Common myeloid progenitor, CD34-positive (primary cell): ENCODE measurements around the gene COP1.

Source experiments
- CTCF ChIA-PET: fragments of 350-600 bp; sonication (Branson Sonifier 250); formaldehyde crosslinking; loops from one replicate; lab custom pipeline; 2021; ENCODE audit warnings: antibody characterized with exemption; lab: Charles Lee
- POLR2A ChIA-PET: fragments of 350-600 bp; sonication (Branson Sonifier 250); formaldehyde crosslinking; loops from one replicate; lab custom pipeline; 2021; ENCODE audit warnings: antibody characterized with exemption; lab: Charles Lee
- DNase-seq, 3 donors: peaks; one replicate each; pipeline versions ENCODE4 v3.0.0 to v3.0.0-alpha.2; 2013
- H3K27ac ChIP-seq, 2 experiments: 1 replicate in 1 of 2; 2 replicates in 1 of 2; pipeline ENCODE4 v1.7.0; 2013; ENCODE audit warnings: inconsistent platforms in 2 of 2, low read length in 2 of 2, mild to moderate bottlenecking in 2 of 2, low read depth in 1 of 2, moderate library complexity in 1 of 2; ENCODE audit not compliant: severe bottlenecking in 2 of 2, insufficient read depth in 1 of 2, poor library complexity in 1 of 2
- H3K27me3 ChIP-seq, 5 experiments: replicated peaks in 2 of 5; 1 replicate in 3 of 5; 2 replicates in 2 of 5; pipeline versions ENCODE4 v1.6.1 to v1.7.0; 2013; ENCODE audit warnings: low read length in 4 of 5, mild to moderate bottlenecking in 2 of 5, moderate library complexity in 2 of 5, inconsistent platforms in 1 of 5; ENCODE audit not compliant: insufficient read depth in 5 of 5, control insufficient read depth in 4 of 5
- H3K36me3 ChIP-seq, 4 experiments: 1 replicate in 2 of 4; 2 replicates in 2 of 4; pipeline versions ENCODE4 v1.6.1 to v1.7.0; 2013; ENCODE audit warnings: low read length in 3 of 4, control low read depth in 1 of 4, mild to moderate bottlenecking in 1 of 4; ENCODE audit not compliant: control insufficient read depth in 4 of 4, insufficient read depth in 4 of 4
- H3K4me1 ChIP-seq, 4 experiments: 1 replicate in 3 of 4; 2 replicates in 1 of 4; pipeline versions ENCODE4 v1.6.1 to v1.7.1; 2013; ENCODE audit warnings: low read length in 3 of 4, mild to moderate bottlenecking in 3 of 4, control low read depth in 1 of 4, inconsistent platforms in 1 of 4, moderate library complexity in 1 of 4; ENCODE audit not compliant: control insufficient read depth in 4 of 4, insufficient read depth in 4 of 4; ENCODE audit errors: control extremely low read depth in 1 of 4
- H3K4me3 ChIP-seq, 7 experiments: 1 replicate in 4 of 7; 2 replicates in 3 of 7; pipeline versions ENCODE4 v1.5.1 to v1.7.0; 2013; ENCODE audit warnings: mild to moderate bottlenecking in 7 of 7, low read length in 6 of 7, moderate library complexity in 6 of 7, inconsistent platforms in 2 of 7, low read depth in 2 of 7, control low read depth in 1 of 7; ENCODE audit not compliant: insufficient read depth in 4 of 7, control insufficient read depth in 1 of 7; ENCODE audit errors: extremely low read depth in 1 of 7
- H3K9me3 ChIP-seq, 5 experiments: 1 replicate in 4 of 5; 2 replicates in 1 of 5; pipeline versions ENCODE4 v1.6.1 to v1.7.1; 2013; ENCODE audit warnings: low read length in 4 of 5, mild to moderate bottlenecking in 2 of 5, inconsistent platforms in 1 of 5, low read depth in 1 of 5, moderate library complexity in 1 of 5; ENCODE audit not compliant: control insufficient read depth in 4 of 5, insufficient read depth in 2 of 5; ENCODE audit errors: control extremely low read depth in 1 of 5
- WGBS: methylation state at CpG from one replicate; pipeline ENCODE4 v1.1.5; 2013; ENCODE audit not compliant: insufficient coverage; 5-methylcytosine and 5-hydroxymethylcytosine counted together

Gene COP1

DNA sequence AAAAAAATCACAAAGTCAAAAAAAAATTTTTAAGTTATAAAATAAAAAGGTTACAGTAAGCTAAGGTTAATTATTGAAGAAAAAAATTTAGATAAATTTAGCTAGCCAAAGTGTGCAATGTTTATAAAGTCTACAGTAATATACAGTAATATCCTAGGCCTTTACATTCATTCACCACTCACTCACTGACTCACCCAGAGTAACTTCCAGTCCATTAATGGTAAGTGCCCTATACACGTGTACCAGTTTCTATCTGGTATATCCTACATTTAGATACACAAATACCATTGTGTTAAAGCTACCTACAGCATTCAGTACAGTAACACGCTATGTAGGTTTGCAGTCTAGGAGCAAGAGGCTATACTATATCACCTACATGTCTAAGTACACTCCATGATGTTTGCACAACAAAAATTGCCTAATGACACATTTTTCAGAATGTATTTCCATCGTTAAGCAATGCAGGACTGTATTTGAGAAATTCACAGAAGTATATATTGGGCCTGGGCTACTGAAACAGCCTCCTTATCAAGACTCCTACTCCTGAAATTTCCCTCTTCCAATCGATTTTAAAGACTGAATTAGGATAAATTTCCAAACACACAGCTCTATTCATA is 155.1 kb downstream of the COP1 start:
- no peaks in the 10 kb centered on the region for H3K4me1 ChIP-seq
- H3K9me3 ChIP-seq: no peaks in the 10 kb centered on the region
- 100% methylated on average over 4 of the region's 4 CpGs for WGBS
- no peaks in the 10 kb centered on the region for H3K36me3 ChIP-seq
- no peak for DNase-seq
- no peak overlapping the region for H3K27ac ChIP-seq
- CTCF ChIA-PET: no interaction called here
- POLR2A ChIA-PET: no interaction called here
- no peaks in the 10 kb centered on the region for H3K27me3 ChIP-seq
- no peak overlapping the region for H3K4me3 ChIP-seq

DNA sequence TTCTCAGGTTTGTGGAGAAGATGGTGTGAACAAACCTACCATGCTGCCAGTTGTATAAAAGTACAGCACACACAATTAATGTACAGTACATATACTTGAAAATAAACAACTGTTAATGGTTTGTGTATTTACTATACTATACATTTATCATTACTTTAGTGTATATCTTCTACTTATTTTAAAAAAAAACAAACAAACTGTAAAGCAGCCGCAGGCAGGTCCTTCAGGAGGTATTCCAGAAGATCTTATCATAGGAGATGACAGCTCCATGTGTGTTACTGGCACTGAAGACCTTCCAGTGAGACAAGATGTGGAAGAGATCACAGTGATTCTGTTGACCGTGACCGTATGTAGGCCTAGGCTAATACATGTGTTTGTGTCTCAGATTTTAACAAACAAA is 155.7 kb downstream of the COP1 start:
- H3K27ac ChIP-seq: no peak overlapping the region
- H3K4me3 ChIP-seq: no peak overlapping the region
- H3K4me1 ChIP-seq: no peaks in the 10 kb centered on the region
- H3K27me3 ChIP-seq: no peaks in the 10 kb centered on the region
- CTCF ChIA-PET: no interaction called here
- H3K36me3 ChIP-seq: peaks cover 0 to 2% (median 0%) of the 10 kb centered on the region in 4 experiments
- 71% methylated on average over 1 of the region's 3 CpGs for WGBS
- no peaks in the 10 kb centered on the region for H3K9me3 ChIP-seq
- no peak for DNase-seq
- POLR2A ChIA-PET: no interaction called here

DNA sequence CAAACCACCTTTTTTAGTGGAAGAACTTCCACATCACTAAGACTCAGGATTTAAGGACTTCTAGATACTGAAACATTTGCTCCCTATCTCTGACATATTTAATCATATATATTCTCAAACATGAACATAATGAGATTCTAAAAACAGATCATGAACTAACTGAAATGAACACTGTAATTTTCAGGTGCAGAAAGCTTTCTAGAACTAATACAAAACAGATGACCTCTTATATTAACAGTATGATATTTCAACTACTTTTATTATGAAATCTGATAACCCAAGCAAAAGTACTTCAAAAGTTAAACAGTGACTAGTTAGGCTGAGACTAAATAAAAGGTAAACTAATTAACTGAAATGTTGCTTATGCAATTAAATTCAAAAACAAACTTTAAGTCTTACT is 157.5 kb downstream of the COP1 start:
- Histone ChIP-seq H3K9me3 (no peaks in the 10 kb centered on the region), H3K27me3 (no peaks in the 10 kb centered on the region), H3K4me3 (no peak overlapping the region), H3K27ac (no peak overlapping the region), H3K36me3 (peaks cover 0 to 2% (median 0%) of the 10 kb centered on the region in 4 experiments), H3K4me1 (no peaks in the 10 kb centered on the region)
- no peak for DNase-seq
- POLR2A ChIA-PET: no interaction called here
- CTCF ChIA-PET: no interaction called here

DNA sequence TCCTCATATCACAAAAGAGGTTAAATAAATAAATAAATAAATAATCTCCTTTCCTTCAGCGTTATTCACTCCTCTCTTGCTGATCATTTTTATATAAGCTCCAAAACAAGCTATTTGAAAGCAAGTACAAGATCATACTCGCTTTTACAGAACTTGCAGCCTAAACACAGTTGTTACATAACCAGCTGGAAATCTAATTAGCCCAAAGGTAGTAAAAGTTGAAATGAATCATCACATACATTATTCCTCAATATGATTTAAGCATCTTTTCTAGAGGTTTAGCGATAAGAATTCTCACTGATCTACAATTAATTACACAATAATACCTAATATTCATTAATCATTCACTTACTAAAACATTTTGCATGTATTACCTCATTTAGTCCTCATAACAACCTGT is 160.2 kb downstream of the COP1 start:
- Histone ChIP-seq H3K36me3 (peaks cover 0 to 12% (median 4%) of the 10 kb centered on the region in 4 experiments), H3K27me3 (no peaks in the 10 kb centered on the region), H3K27ac (no peak overlapping the region), H3K9me3 (no peaks in the 10 kb centered on the region), H3K4me1 (no peaks in the 10 kb centered on the region), H3K4me3 (no peak overlapping the region)
- POLR2A ChIA-PET: no interaction called here
- no CpG with 5 or more reads among the region's 3 CpGs for WGBS
- DNase-seq: no peak
- CTCF ChIA-PET: no interaction called here

DNA sequence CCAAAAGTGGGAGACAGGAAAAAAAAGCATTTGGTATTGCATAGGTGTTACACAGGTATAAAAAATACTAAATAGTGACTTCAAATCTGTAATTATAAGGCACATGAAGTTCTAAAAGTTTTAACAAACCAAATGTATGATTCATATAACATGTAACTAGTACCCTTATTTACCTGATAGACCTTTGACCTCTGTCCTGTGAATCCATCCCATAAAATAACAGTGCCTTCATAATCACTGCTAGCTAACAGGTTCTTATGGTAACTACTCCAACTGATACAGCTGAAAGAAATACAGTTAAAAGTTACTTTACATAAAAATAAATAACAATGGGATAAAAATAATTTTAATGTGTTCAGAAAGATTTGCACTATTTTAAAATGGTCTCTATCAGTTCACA is 163.5 kb downstream of the COP1 start:
- Histone ChIP-seq H3K27me3 (no peaks in the 10 kb centered on the region), H3K27ac (no peak overlapping the region), H3K9me3 (peaks cover 0 to 1% (median 0%) of the 10 kb centered on the region in 5 experiments), H3K4me1 (no peaks in the 10 kb centered on the region), H3K4me3 (no peak overlapping the region), H3K36me3 (peaks cover 10 to 42% (median 13%) of the 10 kb centered on the region in 4 experiments)
- no peak for DNase-seq
- ChIA-PET CTCF (no interaction called here), POLR2A (no interaction called here)

DNA sequence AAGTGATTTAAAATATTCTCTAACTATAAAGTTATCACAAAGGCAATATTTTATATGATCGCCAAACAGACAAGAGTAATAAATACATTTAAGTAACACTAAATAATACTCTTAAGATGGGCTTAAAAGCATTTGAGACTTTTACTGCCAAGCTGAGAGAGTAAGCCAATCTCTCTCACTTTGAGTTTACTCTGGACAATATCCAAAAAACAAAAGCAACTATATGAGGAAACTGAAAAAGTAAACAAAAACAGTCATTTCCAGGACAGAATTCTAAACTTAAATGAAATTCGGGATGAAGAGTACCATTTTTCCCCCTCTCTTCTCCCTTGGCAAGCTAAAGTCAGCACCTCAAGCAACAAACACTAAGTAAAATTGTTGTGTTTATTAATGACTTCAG is 173.2 kb downstream of the COP1 start:
- no peak overlapping the region for H3K4me3 ChIP-seq
- no CpG with 5 or more reads among the region's 2 CpGs for WGBS
- peaks cover 0 to 3% (median 0%) of the 10 kb centered on the region in 5 experiments for H3K9me3 ChIP-seq
- H3K4me1 ChIP-seq: no peaks in the 10 kb centered on the region
- no peaks in the 10 kb centered on the region for H3K27me3 ChIP-seq
- CTCF ChIA-PET: no interaction called here
- POLR2A ChIA-PET: no interaction called here
- H3K36me3 ChIP-seq: peaks cover 7 to 25% (median 16%) of the 10 kb centered on the region in 4 experiments
- DNase-seq: no peak
- H3K27ac ChIP-seq: no peak overlapping the region

DNA sequence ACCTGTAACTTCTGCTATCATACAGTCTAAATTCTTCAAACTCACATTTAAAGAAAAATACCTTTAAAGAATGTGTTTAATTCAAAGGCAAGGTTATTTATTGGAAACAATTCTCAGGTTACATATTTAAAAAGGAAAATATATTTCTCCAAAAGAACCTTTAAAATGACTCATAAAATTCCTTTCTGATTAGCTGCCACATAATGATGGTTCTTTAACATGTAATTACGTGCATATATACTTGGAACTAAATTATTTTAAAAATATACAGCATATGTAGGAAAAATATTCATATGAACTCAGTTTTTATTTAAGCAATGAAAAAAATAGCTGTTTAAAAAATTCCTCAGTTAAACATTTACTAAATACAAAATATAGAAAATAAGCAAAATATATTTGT is 173.6 kb downstream of the COP1 start:
- Histone ChIP-seq H3K36me3 (peaks cover 6 to 25% (median 14%) of the 10 kb centered on the region in 4 experiments), H3K4me3 (no peak overlapping the region)

More for the DNA sequence above, 173.6 kb downstream of the COP1 start:
- ChIA-PET CTCF (no interaction called here), POLR2A (no interaction called here)
- Histone ChIP-seq H3K27ac (no peak overlapping the region), H3K9me3 (peaks cover 0 to 3% (median 0%) of the 10 kb centered on the region in 5 experiments), H3K4me1 (no peaks in the 10 kb centered on the region), H3K27me3 (no peaks in the 10 kb centered on the region)
- DNase-seq: no peak
- no CpG with 5 or more reads among the region's 1 CpG for WGBS
